K562 (cell line): ENCODE data around the gene HSPA1L. TPM values are rescaled to one million over a fixed set of nuclear protein-coding genes. Genes with fewer than 3 reads are reported as not detected.
A peak's percentile ranks its signal among the peaks of the same experiment; 100 is the strongest.

Experiments
- ARNT ChIP-seq, 2 experiments: fragments of 450-650 bp; IDR thresholded peaks; 2 replicates each; pipeline ENCODE4 v1.6.1; 2016; ENCODE audit warnings: mild to moderate bottlenecking in 1 of 2
- ELK3 ChIP-seq: fragments of 450-650 bp; formaldehyde crosslinking; IDR thresholded peaks from 2 replicates; pipeline ENCODE4 v1.4.0; 2020; ENCODE audit warnings: mild to moderate bottlenecking
- IRF9 ChIP-seq: fragments of 450-650 bp; IDR thresholded peaks from 2 replicates; pipeline ENCODE4 v1.6.1; 2016; ENCODE audit warnings: missing biosample characterization, missing genetic modification characterization
- MTA2 ChIP-seq: fragments of 450-650 bp; IDR thresholded peaks from 2 replicates; pipeline ENCODE4 v1.6.1; 2016; ENCODE audit warnings: low read depth
- NR1H2 ChIP-seq: sonication (generic); formaldehyde crosslinking; IDR thresholded peaks from 2 replicates; pipeline ENCODE4 v1.4.0; 2020; ENCODE audit warnings: mild to moderate bottlenecking, missing genetic modification reagents
- PCBP1 ChIP-seq: fragments of 200-400 bp; formaldehyde crosslinking; IDR thresholded peaks from 2 replicates; pipeline ENCODE4 v1.6.1; 2018; ENCODE audit warnings: mild to moderate bottlenecking, low read depth, low read length; ENCODE audit not compliant: poor library complexity, severe bottlenecking
- PHTF2 ChIP-seq: fragments of 250-450 bp; sonication (Bioruptor Pico); IDR thresholded peaks from 2 replicates; pipeline ENCODE4 v1.5.0; 2021; ENCODE audit warnings: mild to moderate bottlenecking
- POLR2B ChIP-seq: fragments of 450-650 bp; IDR thresholded peaks from 2 replicates; pipeline ENCODE4 v1.6.1; 2018; ENCODE audit warnings: low read depth; ENCODE audit not compliant: partially characterized antibody
- PTRF ChIP-seq: fragments of 450-650 bp; IDR thresholded peaks from 2 replicates; pipeline ENCODE4 v1.6.1; 2016; ENCODE audit warnings: mild to moderate bottlenecking, missing genetic modification characterization, missing compliant biosample characterization
- RBM34 ChIP-seq: fragments of 200-400 bp; formaldehyde crosslinking; IDR thresholded peaks from 2 replicates; pipeline ENCODE4 v1.6.1; 2018; ENCODE audit warnings: low read length, borderline replicate concordance; ENCODE audit not compliant: insufficient read depth
- SAP30 ChIP-seq: fragments of 200-600 bp; sonication (generic); IDR thresholded peaks from 2 replicates; pipeline ENCODE4 v1.6.1; 2012; ENCODE audit warnings: borderline replicate concordance, low read depth, mild to moderate bottlenecking, moderate library complexity, low read length, control low read depth, inconsistent platforms; ENCODE audit not compliant: insufficient read depth, poor library complexity, severe bottlenecking
- SLC30A9 ChIP-seq: fragments of 250-450 bp; sonication (Bioruptor Pico); IDR thresholded peaks from 2 replicates; pipeline ENCODE4 v1.8.0; 2022; ENCODE audit warnings: mild to moderate bottlenecking, moderate library complexity
- SP1 ChIP-seq: sonication (generic); formaldehyde crosslinking; IDR thresholded peaks from 2 replicates; pipeline ENCODE4 v1.8.1; 2022; ENCODE audit warnings: mild to moderate bottlenecking, missing genetic modification reagents
- SREBF1 ChIP-seq: fragments of 150-350 bp; IDR thresholded peaks from 2 replicates; pipeline ENCODE4 v1.6.1; 2014; ENCODE audit warnings: antibody characterized with exemption, low read depth, low read length, borderline replicate concordance
- THAP7 ChIP-seq: fragments of 250-450 bp; sonication (Bioruptor Pico); IDR thresholded peaks from 2 replicates; pipeline ENCODE4 v1.5.0; 2021
- UBTF ChIP-seq, 2 experiments: IDR thresholded peaks; 2 replicates each; pipeline ENCODE4 v1.6.1; 2012; ENCODE audit warnings: improper control_type of control experiment in 2 of 2, low read depth in 2 of 2, low read length in 2 of 2, borderline replicate concordance in 1 of 2
- ZNF140 ChIP-seq: fragments of 250-450 bp; sonication (Bioruptor Pico); IDR thresholded peaks from 2 replicates; pipeline ENCODE4 v1.8.0; 2021; ENCODE audit warnings: moderate library complexity, mild to moderate bottlenecking, inconsistent platforms
- ZNF311 ChIP-seq: fragments of 250-450 bp; sonication (Bioruptor Pico); IDR thresholded peaks from 2 replicates; pipeline ENCODE4 v1.4.0; 2020; ENCODE audit warnings: mild to moderate bottlenecking, moderate library complexity
- ZNF408 ChIP-seq: fragments of 250-450 bp; sonication (Bioruptor Pico); IDR thresholded peaks from 2 replicates; pipeline ENCODE4 v1.4.0; 2020; ENCODE audit warnings: low read depth, mild to moderate bottlenecking, moderate library complexity
- ZNF75A ChIP-seq: fragments of 450-650 bp; formaldehyde crosslinking; IDR thresholded peaks from 2 replicates; pipeline ENCODE4 v1.4.0; 2020; ENCODE audit warnings: mild to moderate bottlenecking
- ZNF79 ChIP-seq: fragments of 250-450 bp; sonication (Bioruptor Pico); IDR thresholded peaks from 2 replicates; pipeline ENCODE4 v1.4.0; 2020; ENCODE audit warnings: low read depth, mild to moderate bottlenecking, moderate library complexity
- polyA plus RNA-seq, 8 experiments: library from polyadenylated mRNA; depleted of rRNA in 4 of 8; stranded (reverse) in 5 of 8; unstranded in 3 of 8; fragments of >200 nt; fragmentation: Nextera tagmentation in 2 of 8; fragmentation: Illumina TruSeq in 1 of 8; extraction: Ambion mirVana in 2 of 8; extraction: Trizol in 1 of 8; gene quantifications; 2 replicates each; pipeline versions ENCODE4 v1.2.1 to v1.2.3, GENCODE V29; 2011 to 2014; ENCODE audit warnings: inconsistent platforms in 1 of 8, missing spikeins in 1 of 8
- total RNA-seq, 7 experiments: library from RNA; depleted of rRNA in 6 of 7; stranded (reverse); fragments of >200 nt in 6 of 7; fragmentation: Illumina TruSeq in 2 of 7; extraction: Trizol in 2 of 7; gene quantifications; 2 replicates each; pipeline versions ENCODE4 v1.2.1 to v1.2.3, GENCODE V29; 2011 to 2021; ENCODE audit warnings: low replicate concordance in 1 of 7
- TF ChIP-seq, protein P1 (sequence below): fragments of 250-450 bp; sonication (Bioruptor Pico); IDR thresholded peaks from 2 replicates; pipeline ENCODE4 v1.8.0; 2022; ENCODE audit warnings: moderate library complexity, mild to moderate bottlenecking, inconsistent platforms

The HSPA1L gene
- total and polyA plus RNA-seq, 9 of the 15 experiments (the other 6 are each of a cell fraction or from before 2014, with no cell fraction given), result 0.14 to 2.1 (median 1.3) TPM

- peak; percentile 71; the same call in 1 of the 2 replicates for TF ChIP-seq ELK3
- TF ChIP-seq SAP30, result peak; percentile 79
- no peak for TF ChIP-seq ZNF140 (CRISPR knock-in tag)
- no peak for TF ChIP-seq ZNF79
- TF ChIP-seq ARNT (IDR thresholded peaks at IDR 0.05), result peak in 1 of 2 experiments; percentile 39; a peak in 2 of 4 replicates
- peak; percentile 92; the same call in 1 of the 2 replicates for TF ChIP-seq SREBF1
- TF ChIP-seq, protein P1, sequence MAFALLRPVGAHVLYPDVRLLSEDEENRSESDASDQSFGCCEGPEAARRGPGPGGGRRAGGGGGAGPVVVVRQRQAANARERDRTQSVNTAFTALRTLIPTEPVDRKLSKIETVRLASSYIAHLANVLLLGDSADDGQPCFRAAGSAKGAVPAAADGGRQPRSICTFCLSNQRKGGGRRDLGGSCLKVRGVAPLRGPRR, result no peak; the same call in 1 of the 2 replicates
- TF ChIP-seq UBTF (IDR thresholded peaks at IDR 0.05; ENCODE audit: borderline replicate concordance in 1 of 2, low read depth in 2 of 2, low read length in 2 of 2), result peak; percentile 59 to 73; a peak in 3 of 4 replicates
- TF ChIP-seq MTA2, result 0 out of 2 replicates have a peak, but pooled peaks have one; percentile 12
- TF ChIP-seq NR1H2 (CRISPR knock-in tag), result peak; percentile 90; the same call in 1 of the 2 replicates
- no peak for TF ChIP-seq SLC30A9 (CRISPR knock-in tag)
- TF ChIP-seq POLR2B, result peak; percentile 96
- TF ChIP-seq SP1 (CRISPR knock-in tag), result peak; percentile 96
- TF ChIP-seq THAP7 (CRISPR knock-in tag), result 0 out of 2 replicates have a peak, but pooled peaks have one; percentile 71
- TF ChIP-seq ZNF311 (CRISPR knock-in tag), result no peak
- TF ChIP-seq PHTF2 (CRISPR knock-in tag), result 0 out of 2 replicates have a peak, but pooled peaks have one; percentile 13
- no peak for TF ChIP-seq IRF9 (tag)
- TF ChIP-seq ZNF75A, result 0 out of 2 replicates have a peak, but pooled peaks have one; percentile 10
- peak; percentile 85; the same call in 1 of the 2 replicates for TF ChIP-seq RBM34
- no peak for TF ChIP-seq ZNF408 (CRISPR knock-in tag)
- no peak for TF ChIP-seq PTRF
- peak; percentile 66 for TF ChIP-seq PCBP1
Observed at GRCh38 chr6:31806470-31807272, 8.4 kb downstream of the HSPA1L start, which contains the start of gene LSM2 (continued).
